ENCODE data around the gene DOCK7. TPM values are rescaled to one million over a fixed set of nuclear protein-coding genes. Genes with fewer than 3 reads are reported as not detected.
A peak's percentile ranks its signal among the peaks of the same experiment; 100 is the strongest.

The DOCK7 gene
- total and polyA plus RNA-seq, 10 donors: 3.3 to 48.3 (median 30.3) TPM

GRCh38 chr1:62509028-62509427 is 179.2 kb downstream of the DOCK7 start:
- Histone ChIP-seq H3K36me3 (peaks cover 0 to 53% (median 7%) of the 10 kb centered on the region in 6 donors), H3K4me3 (no peak overlapping the region), H3K27me3 (replicated peaks in 1 of 7) (no peaks in the 10 kb centered on the region), H3K4me1 (no peaks in the 10 kb centered on the region), H3K9me3 (no peaks in the 10 kb centered on the region), H3K27ac (no peak overlapping the region)
- 83 to 97% (median 90%) methylated on average over 1 of the region's 1 CpG for WGBS, 5 donors
- TF ChIP-seq CTCF (IDR thresholded peaks at IDR 0.05 in 8 of 11, conservative IDR thresholded peaks at IDR 0.05 in 3 of 11) (no peak), POLR2A (IDR thresholded peaks at IDR 0.05) (no peak), POLR2AphosphoS5 (IDR thresholded peaks at IDR 0.05) (no peak)
- intact Hi-C loops (cut with DNase I; ENCODE audit: low total_unique reads): loop anchor here (5.0 kb wide), 1 partner anchor 238 kb away; no protein-coding TSS in a partner anchor
- no peak for DNase-seq

GRCh38 chr1:62508187-62508758 is 179.9 kb downstream of the DOCK7 start:
- Histone ChIP-seq H3K4me1 (no peaks in the 10 kb centered on the region), H3K27ac (no peak overlapping the region), H3K36me3 (peaks cover 0 to 50% (median 5%) of the 10 kb centered on the region in 6 donors), H3K27me3 (replicated peaks in 1 of 7) (no peaks in the 10 kb centered on the region), H3K4me3 (no peak overlapping the region), H3K9me3 (no peaks in the 10 kb centered on the region)
- intact Hi-C loops (cut with DNase I; ENCODE audit: low total_unique reads): loop anchor here (5.0 kb wide), 1 partner anchor 239 kb away; no protein-coding TSS in a partner anchor
- TF ChIP-seq POLR2A (IDR thresholded peaks at IDR 0.05) (no peak), CTCF (IDR thresholded peaks at IDR 0.05 in 8 of 11, conservative IDR thresholded peaks at IDR 0.05 in 3 of 11) (peak in 8 of 11 experiments; percentile 9 to 54 (median 44))
- 72 to 90% (median 87%) methylated on average over 1 of the region's 1 CpG for WGBS, 5 donors
- no peak for DNase-seq

- Histone ChIP-seq H3K36me3 (peaks cover 0 to 25% (median 5%) of the 10 kb centered on the region in 6 donors), H3K4me1 (no peaks in the 10 kb centered on the region), H3K9me3 (no peaks in the 10 kb centered on the region), H3K27ac (no peak overlapping the region), H3K27me3 (replicated peaks in 1 of 7) (no peaks in the 10 kb centered on the region), H3K4me3 (no peak overlapping the region)
- intact Hi-C loops (cut with DNase I; ENCODE audit: low total_unique reads): no loop called here
- DNase-seq: no peak
- TF ChIP-seq POLR2AphosphoS5 (IDR thresholded peaks at IDR 0.05) (no peak), POLR2A (IDR thresholded peaks at IDR 0.05) (no peak), CTCF (IDR thresholded peaks at IDR 0.05 in 8 of 11, conservative IDR thresholded peaks at IDR 0.05 in 3 of 11) (no peak)
These were observed 188.0 kb downstream of the DOCK7 start for GRCh38 chr1:62500210-62500609.

- Histone ChIP-seq H3K27me3 (replicated peaks in 1 of 7) (no peaks in the 10 kb centered on the region), H3K9me3 (no peaks in the 10 kb centered on the region), H3K4me3 (no peak overlapping the region), H3K27ac (no peak overlapping the region), H3K4me1 (no peaks in the 10 kb centered on the region), H3K36me3 (peaks cover 0 to 62% (median 17%) of the 10 kb centered on the region in 6 donors)
- DNase-seq: no peak
- intact Hi-C loops (cut with DNase I; ENCODE audit: low total_unique reads): no loop called here
- no peak for TF ChIP-seq CTCF (IDR thresholded peaks at IDR 0.05 in 8 of 11, conservative IDR thresholded peaks at IDR 0.05 in 3 of 11)
- TF ChIP-seq POLR2AphosphoS5 (IDR thresholded peaks at IDR 0.05): no peak
- no peak for TF ChIP-seq POLR2A (IDR thresholded peaks at IDR 0.05)
- WGBS, 5 donors: 92 to 100% (median 98%) methylated on average over 4 of the region's 4 CpGs
These were observed 194.0 kb downstream of the DOCK7 start for GRCh38 chr1:62494137-62494536.
